Mucosa of descending colon (tissue), 3 donors: ENCODE measurements around the gene GABRA5. TPM values are rescaled to one million over a fixed set of nuclear protein-coding genes. Genes with fewer than 3 reads are reported as not detected.

Experiments used
- ATAC-seq: fragments of 200-7000 bp; cut with Tn5 transposase; one replicate; pipeline ENCODE4 v1.9.1; 2020; ENCODE audit warnings: mild to moderate bottlenecking, moderate library complexity
- DNase-seq, 3 donors: peaks; one replicate each; pipeline ENCODE4 v3.0.0-alpha.2; 2020
- H3K36me3 ChIP-seq: fragments of 200-600 bp; one replicate; pipeline ENCODE4 v1.8.0; 2021; ENCODE audit warnings: low read depth, mild to moderate bottlenecking
- H3K4me1 ChIP-seq: fragments of 200-600 bp; one replicate; pipeline ENCODE4 v1.8.0; 2021; ENCODE audit warnings: low read depth, mild to moderate bottlenecking
- H3K4me3 ChIP-seq: fragments of 200-600 bp; one replicate; pipeline ENCODE4 v1.8.0; 2021; ENCODE audit warnings: mild to moderate bottlenecking
- H3K9me3 ChIP-seq: fragments of 200-600 bp; one replicate; pipeline ENCODE4 v1.8.0; 2021; ENCODE audit warnings: mild to moderate bottlenecking
- CTCF ChIP-seq: fragments of 200-600 bp; IDR thresholded peaks from one replicate; pipeline ENCODE4 v1.8.0; 2022; ENCODE audit warnings: antibody characterized with exemption, mild to moderate bottlenecking
- intact Hi-C, 2 donors: fragments of 100-400 bp; cut with DNase I in 1 of 2; cut with micrococcal nuclease in 1 of 2; formaldehyde crosslinking; loops; one replicate each; pipeline versions ENCODE4 v1.11.0 to v1.11.1; 2022; cut with DNase I, micrococcal nuclease
- total RNA-seq, 3 donors: library from RNA; stranded (reverse); fragmentation: NEBNext Ultra II Directional in 2 of 3; extraction: Animal tissue kit (Norgen Biotek cat#: 25700) in 2 of 3; gene quantifications; one replicate each; pipeline versions ENCODE4 v1.2.1 to v1.2.4, GENCODE V29; 2021 to 2023
- donor health status: DM: no; HTN: no; CAD: no; lungs with moderate emphysema.
- donor health status: DM: no; HTN: no; CAD: no.
- donor health status: DM: no; HTN: yes; CAD: no.

GABRA5 gene
- total RNA-seq, 3 donors from 2014 or later = not detected

- ATAC-seq (no peak), DNase-seq (no peak)
- H3K4me3 ChIP-seq = no peak overlapping the region
- H3K4me1 ChIP-seq = no peaks in the 10 kb centered on the region
- no peaks in the 10 kb centered on the region for H3K9me3 ChIP-seq
- H3K36me3 ChIP-seq = no peaks in the 10 kb centered on the region
- TF ChIP-seq CTCF = no peak
- intact Hi-C loops = no loop called here
Observed at GRCh38 chr15:26872206-26872605, 5.3 kb downstream of the GABRA5 start.

- ATAC-seq = no peak
- H3K9me3 ChIP-seq = no peaks in the 10 kb centered on the region
- DNase-seq = no peak
- H3K36me3 ChIP-seq = no peaks in the 10 kb centered on the region
- no peak for TF ChIP-seq CTCF
- H3K4me3 ChIP-seq = no peak overlapping the region
- intact Hi-C loops = no loop called here
- H3K4me1 ChIP-seq = no peaks in the 10 kb centered on the region
Observed at GRCh38 chr15:26873846-26874245, 7.0 kb downstream of the GABRA5 start.

GRCh38 chr15:26874774-26875475 lies 8.1 kb downstream of the GABRA5 start:
- TF ChIP-seq CTCF = no peak
- Histone ChIP-seq H3K4me1 (no peaks in the 10 kb centered on the region), H3K4me3 (no peak overlapping the region), H3K36me3 (no peaks in the 10 kb centered on the region), H3K9me3 (no peaks in the 10 kb centered on the region)
- intact Hi-C loops = no loop called here
- ATAC-seq = no peak
- DNase-seq = no peak

- ATAC-seq (no peak), DNase-seq (no peak)
- no peak overlapping the region for H3K4me3 ChIP-seq
- H3K36me3 ChIP-seq = no peaks in the 10 kb centered on the region
- intact Hi-C loops = no loop called here
- no peaks in the 10 kb centered on the region for H3K4me1 ChIP-seq
- TF ChIP-seq CTCF = no peak
- no peaks in the 10 kb centered on the region for H3K9me3 ChIP-seq
Observed at GRCh38 chr15:26875476-26875850, 8.6 kb downstream of the GABRA5 start.

- TF ChIP-seq CTCF = no peak
- Histone ChIP-seq H3K4me3 (no peak overlapping the region), H3K9me3 (no peaks in the 10 kb centered on the region), H3K4me1 (no peaks in the 10 kb centered on the region), H3K36me3 (no peaks in the 10 kb centered on the region)
- ATAC-seq = no peak
- no peak for DNase-seq
- intact Hi-C loops = no loop called here
Observed at GRCh38 chr15:26877831-26878230, 11.0 kb downstream of the GABRA5 start.

GRCh38 chr15:26879706-26880105 lies 12.8 kb downstream of the GABRA5 start:
- no peaks in the 10 kb centered on the region for H3K4me1 ChIP-seq
- DNase-seq (no peak), ATAC-seq (no peak)
- H3K9me3 ChIP-seq = no peaks in the 10 kb centered on the region
- H3K36me3 ChIP-seq = no peaks in the 10 kb centered on the region
- H3K4me3 ChIP-seq = no peak overlapping the region
- intact Hi-C loops = loop anchor here in 1 of 2 donors (10.0 kb wide), 1 partner anchor 135 kb away; no protein-coding TSS in a partner anchor
- TF ChIP-seq CTCF = no peak
